ENCODE data around the gene TIGIT.

Gene TIGIT

GRCh38 chr3:114328345-114328744, 34.5 kb downstream of the TIGIT start:
- no peak for DNase-seq
- Mint-ChIP-seq H3K9me3 (no peaks in the 10 kb centered on the region), H3K4me1 (ENCODE audit: low read depth) (peaks cover 94% of the 10 kb centered on the region), H3K36me3 (ENCODE audit: low read depth) (peaks cover 24% of the 10 kb centered on the region), H3K4me3 (peak overlapping the region; percentile 35), H3K27me3 (no peaks in the 10 kb centered on the region), H3K27ac (peak overlapping the region; percentile 89)

GRCh38 chr3:114329823-114330222, 36.0 kb downstream of the TIGIT start:
- peak overlapping the region; percentile 89 for H3K27ac Mint-ChIP-seq
- H3K4me3 Mint-ChIP-seq = peak overlapping the region; percentile 32
- H3K27me3 Mint-ChIP-seq = no peaks in the 10 kb centered on the region
- no peak for DNase-seq
- H3K9me3 Mint-ChIP-seq = no peaks in the 10 kb centered on the region
- peaks cover 24% of the 10 kb centered on the region for H3K36me3 Mint-ChIP-seq (ENCODE audit: low read depth)
- peaks cover 93% of the 10 kb centered on the region for H3K4me1 Mint-ChIP-seq (ENCODE audit: low read depth)

- H3K36me3 Mint-ChIP-seq (ENCODE audit: low read depth) = peaks cover 22% of the 10 kb centered on the region
- no peak overlapping the region for H3K4me3 Mint-ChIP-seq
- peaks cover 93% of the 10 kb centered on the region for H3K4me1 Mint-ChIP-seq (ENCODE audit: low read depth)
- no peaks in the 10 kb centered on the region for H3K9me3 Mint-ChIP-seq
- peak overlapping the region; percentile 94 for H3K27ac Mint-ChIP-seq
- DNase-seq = no peak
- H3K27me3 Mint-ChIP-seq = no peaks in the 10 kb centered on the region
Measured at GRCh38 chr3:114331007-114331406, 37.2 kb downstream of the TIGIT start.

- no peak for DNase-seq
- Mint-ChIP-seq H3K27ac (peak overlapping the region; percentile 94), H3K4me3 (peak overlapping the region; percentile 49), H3K9me3 (no peaks in the 10 kb centered on the region), H3K4me1 (ENCODE audit: low read depth) (peaks cover 94% of the 10 kb centered on the region), H3K36me3 (ENCODE audit: low read depth) (peaks cover 22% of the 10 kb centered on the region), H3K27me3 (no peaks in the 10 kb centered on the region)
Measured at GRCh38 chr3:114331710-114332109, 37.9 kb downstream of the TIGIT start.

GRCh38 chr3:114332342-114333179, 38.7 kb downstream of the TIGIT start:
- Mint-ChIP-seq H3K4me1 (ENCODE audit: low read depth) (peaks cover 91% of the 10 kb centered on the region), H3K9me3 (no peaks in the 10 kb centered on the region), H3K27ac (peak overlapping the region; percentile 94), H3K36me3 (ENCODE audit: low read depth) (peaks cover 22% of the 10 kb centered on the region), H3K27me3 (no peaks in the 10 kb centered on the region), H3K4me3 (peak overlapping the region; percentile 49)
- DNase-seq = no peak

- peaks cover 23% of the 10 kb centered on the region for H3K36me3 Mint-ChIP-seq (ENCODE audit: low read depth)
- peak overlapping the region; percentile 49 for H3K4me3 Mint-ChIP-seq
- peaks cover 89% of the 10 kb centered on the region for H3K4me1 Mint-ChIP-seq (ENCODE audit: low read depth)
- DNase-seq = no peak
- no peaks in the 10 kb centered on the region for H3K27me3 Mint-ChIP-seq
- H3K9me3 Mint-ChIP-seq = no peaks in the 10 kb centered on the region
- peak overlapping the region; percentile 94 for H3K27ac Mint-ChIP-seq
Measured at GRCh38 chr3:114333180-114333922, 39.5 kb downstream of the TIGIT start.

GRCh38 chr3:114333923-114334240, 40.1 kb downstream of the TIGIT start:
- H3K4me1 Mint-ChIP-seq (ENCODE audit: low read depth) = peaks cover 87% of the 10 kb centered on the region
- H3K27ac Mint-ChIP-seq = peak overlapping the region; percentile 94
- no peak overlapping the region for H3K4me3 Mint-ChIP-seq
- no peaks in the 10 kb centered on the region for H3K27me3 Mint-ChIP-seq
- no peak for DNase-seq
- H3K36me3 Mint-ChIP-seq (ENCODE audit: low read depth) = peaks cover 24% of the 10 kb centered on the region
- no peaks in the 10 kb centered on the region for H3K9me3 Mint-ChIP-seq

GRCh38 chr3:114336122-114336697, 42.4 kb downstream of the TIGIT start:
- no peak for DNase-seq
- H3K27me3 Mint-ChIP-seq = no peaks in the 10 kb centered on the region
- H3K36me3 Mint-ChIP-seq (ENCODE audit: low read depth) = peaks cover 15% of the 10 kb centered on the region
- no peak overlapping the region for H3K4me3 Mint-ChIP-seq
- no peaks in the 10 kb centered on the region for H3K9me3 Mint-ChIP-seq
- peaks cover 68% of the 10 kb centered on the region for H3K4me1 Mint-ChIP-seq (ENCODE audit: low read depth)
- H3K27ac Mint-ChIP-seq = peak overlapping the region; percentile 82

GRCh38 chr3:114336857-114337256, 43.0 kb downstream of the TIGIT start:
- peaks cover 61% of the 10 kb centered on the region for H3K4me1 Mint-ChIP-seq (ENCODE audit: low read depth)
- peak overlapping the region; percentile 59 for H3K27ac Mint-ChIP-seq
- no peak overlapping the region for H3K4me3 Mint-ChIP-seq

GRCh38 chr3:114338651-114339357, 45.0 kb downstream of the TIGIT start:
- no peak overlapping the region for H3K4me3 Mint-ChIP-seq
- no peaks in the 10 kb centered on the region for H3K9me3 Mint-ChIP-seq
- H3K27me3 Mint-ChIP-seq = no peaks in the 10 kb centered on the region
- peaks cover 8% of the 10 kb centered on the region for H3K36me3 Mint-ChIP-seq (ENCODE audit: low read depth)
- H3K4me1 Mint-ChIP-seq (ENCODE audit: low read depth) = peaks cover 48% of the 10 kb centered on the region
- H3K27ac Mint-ChIP-seq = peak overlapping the region; percentile 67
- no peak for DNase-seq

More at GRCh38 chr3:114336857-114337256, 43.0 kb downstream of the TIGIT start:
- no peak for DNase-seq
- Mint-ChIP-seq H3K9me3 (no peaks in the 10 kb centered on the region), H3K36me3 (ENCODE audit: low read depth) (peaks cover 9% of the 10 kb centered on the region), H3K27me3 (no peaks in the 10 kb centered on the region)

GRCh38 chr3:114344492-114344891, 50.7 kb downstream of the TIGIT start:
- no peaks in the 10 kb centered on the region for H3K9me3 Mint-ChIP-seq
- no peak for DNase-seq
- H3K27ac Mint-ChIP-seq = no peak overlapping the region
- H3K4me1 Mint-ChIP-seq (ENCODE audit: low read depth) = peaks cover 18% of the 10 kb centered on the region
- H3K4me3 Mint-ChIP-seq = no peak overlapping the region
- H3K36me3 Mint-ChIP-seq (ENCODE audit: low read depth) = peaks cover 9% of the 10 kb centered on the region
- no peaks in the 10 kb centered on the region for H3K27me3 Mint-ChIP-seq

- Mint-ChIP-seq H3K4me1 (ENCODE audit: low read depth) (peaks cover 10% of the 10 kb centered on the region), H3K4me3 (no peak overlapping the region), H3K36me3 (ENCODE audit: low read depth) (peaks cover 25% of the 10 kb centered on the region), H3K9me3 (no peaks in the 10 kb centered on the region), H3K27me3 (no peaks in the 10 kb centered on the region), H3K27ac (no peak overlapping the region)
- no peak for DNase-seq
Measured at GRCh38 chr3:114350271-114350670, 56.4 kb downstream of the TIGIT start.

- Mint-ChIP-seq H3K27me3 (no peaks in the 10 kb centered on the region), H3K36me3 (ENCODE audit: low read depth) (peaks cover 25% of the 10 kb centered on the region), H3K4me1 (ENCODE audit: low read depth) (peaks cover 8% of the 10 kb centered on the region), H3K9me3 (no peaks in the 10 kb centered on the region), H3K27ac (no peak overlapping the region), H3K4me3 (no peak overlapping the region)
- DNase-seq = no peak
Measured at GRCh38 chr3:114350690-114351089, 56.9 kb downstream of the TIGIT start.

GRCh38 chr3:114351123-114351821, 57.4 kb downstream of the TIGIT start:
- Mint-ChIP-seq H3K4me3 (no peak overlapping the region), H3K36me3 (ENCODE audit: low read depth) (peaks cover 25% of the 10 kb centered on the region), H3K27ac (no peak overlapping the region), H3K4me1 (ENCODE audit: low read depth) (peaks cover 3% of the 10 kb centered on the region), H3K27me3 (no peaks in the 10 kb centered on the region), H3K9me3 (no peaks in the 10 kb centered on the region)
- no peak for DNase-seq

Data from activated T-cell treated with anti-CD3 and anti-CD28 coated beads, Interleukin-2, amount 50 U/mL, for 24 hours (primary cell).